ENCODE results near the gene ARHGEF4. TPM values are rescaled to one million over a fixed set of nuclear protein-coding genes. Genes with fewer than 3 reads are reported as not detected.

ARHGEF4 gene
- total RNA-seq, 2 donors from 2014 or later = 0.77 to 1.5 TPM

GRCh38 chr2:130918393-130918792, 81.7 kb downstream of the ARHGEF4 start:
- no peaks in the 10 kb centered on the region for H3K9me3 ChIP-seq (ENCODE audit: control insufficient read depth, low read length, poor library complexity, severe bottlenecking)
- no peak for ATAC-seq
- no peaks in the 10 kb centered on the region for H3K4me1 Mint-ChIP-seq
- DNase-seq = no peak
- H3K36me3 Mint-ChIP-seq (ENCODE audit: low read depth) = no peaks in the 10 kb centered on the region
- no peak overlapping the region for H3K27ac Mint-ChIP-seq
- no peak overlapping the region for H3K4me3 Mint-ChIP-seq
- peaks cover 25% of the 10 kb centered on the region for H3K27me3 Mint-ChIP-seq

- H3K9me3 ChIP-seq (ENCODE audit: control insufficient read depth, low read length, poor library complexity, severe bottlenecking) = no peaks in the 10 kb centered on the region
- Mint-ChIP-seq H3K36me3 (ENCODE audit: low read depth) (no peaks in the 10 kb centered on the region), H3K4me3 (no peak overlapping the region), H3K27ac (no peak overlapping the region), H3K27me3 (peaks cover 8% of the 10 kb centered on the region), H3K4me1 (no peaks in the 10 kb centered on the region)
- DNase-seq (peak; percentile 20 to 40 (median 22)), ATAC-seq (peak; percentile 57)
Observed at GRCh38 chr2:130920415-130921163, 83.9 kb downstream of the ARHGEF4 start.

- no peak overlapping the region for H3K27ac Mint-ChIP-seq
- no peak for DNase-seq
- H3K4me1 Mint-ChIP-seq = no peaks in the 10 kb centered on the region
- no peaks in the 10 kb centered on the region for H3K9me3 ChIP-seq (ENCODE audit: control insufficient read depth, low read length, poor library complexity, severe bottlenecking)
- no peaks in the 10 kb centered on the region for H3K36me3 Mint-ChIP-seq (ENCODE audit: low read depth)
- peaks cover 8% of the 10 kb centered on the region for H3K27me3 Mint-ChIP-seq
- no peak for ATAC-seq
- no peak overlapping the region for H3K4me3 Mint-ChIP-seq
Observed at GRCh38 chr2:130921164-130921476, 84.4 kb downstream of the ARHGEF4 start.

GRCh38 chr2:130922417-130922816, 85.7 kb downstream of the ARHGEF4 start:
- Mint-ChIP-seq H3K4me1 (no peaks in the 10 kb centered on the region), H3K27me3 (peaks cover 5% of the 10 kb centered on the region)
- no peak for ATAC-seq

GRCh38 chr2:130928385-130928784, 91.7 kb downstream of the ARHGEF4 start:
- Mint-ChIP-seq H3K4me1 (no peaks in the 10 kb centered on the region), H3K4me3 (no peak overlapping the region), H3K27ac (no peak overlapping the region), H3K27me3 (peaks cover 35% of the 10 kb centered on the region), H3K36me3 (ENCODE audit: low read depth) (no peaks in the 10 kb centered on the region)
- ATAC-seq = no peak
- H3K9me3 ChIP-seq (ENCODE audit: control insufficient read depth, low read length, poor library complexity, severe bottlenecking) = peaks cover 3% of the 10 kb centered on the region
- no peak for DNase-seq

More at GRCh38 chr2:130922417-130922816, 85.7 kb downstream of the ARHGEF4 start:
- no peak overlapping the region for H3K27ac Mint-ChIP-seq
- no peak overlapping the region for H3K4me3 Mint-ChIP-seq
- no peaks in the 10 kb centered on the region for H3K9me3 ChIP-seq (ENCODE audit: control insufficient read depth, low read length, poor library complexity, severe bottlenecking)
- no peak for DNase-seq
- H3K36me3 Mint-ChIP-seq (ENCODE audit: low read depth) = no peaks in the 10 kb centered on the region

GRCh38 chr2:130930740-130931659, 94.3 kb downstream of the ARHGEF4 start:
- H3K27ac Mint-ChIP-seq = no peak overlapping the region
- ATAC-seq (no peak), DNase-seq (no peak)
- peaks cover 3% of the 10 kb centered on the region for H3K9me3 ChIP-seq (ENCODE audit: control insufficient read depth, low read length, poor library complexity, severe bottlenecking)
- H3K36me3 Mint-ChIP-seq (ENCODE audit: low read depth) = no peaks in the 10 kb centered on the region
- H3K4me3 Mint-ChIP-seq = no peak overlapping the region
- no peaks in the 10 kb centered on the region for H3K4me1 Mint-ChIP-seq
- peaks cover 41% of the 10 kb centered on the region for H3K27me3 Mint-ChIP-seq

GRCh38 chr2:130933501-130933900, 96.8 kb downstream of the ARHGEF4 start:
- H3K9me3 ChIP-seq (ENCODE audit: control insufficient read depth, low read length, poor library complexity, severe bottlenecking) = no peaks in the 10 kb centered on the region

GRCh38 chr2:130936451-130936850, 99.7 kb downstream of the ARHGEF4 start:
- no peak overlapping the region for H3K4me3 Mint-ChIP-seq
- no peaks in the 10 kb centered on the region for H3K9me3 ChIP-seq (ENCODE audit: control insufficient read depth, low read length, poor library complexity, severe bottlenecking)
- no peaks in the 10 kb centered on the region for H3K4me1 Mint-ChIP-seq
- ATAC-seq (no peak), DNase-seq (no peak)
- H3K27me3 Mint-ChIP-seq = peaks cover 16% of the 10 kb centered on the region
- H3K36me3 Mint-ChIP-seq (ENCODE audit: low read depth) = no peaks in the 10 kb centered on the region
- no peak overlapping the region for H3K27ac Mint-ChIP-seq

More at GRCh38 chr2:130933501-130933900, 96.8 kb downstream of the ARHGEF4 start:
- H3K27ac Mint-ChIP-seq = no peak overlapping the region
- ATAC-seq (no peak), DNase-seq (no peak)
- H3K4me3 Mint-ChIP-seq = no peak overlapping the region
- peaks cover 36% of the 10 kb centered on the region for H3K27me3 Mint-ChIP-seq
- H3K4me1 Mint-ChIP-seq = no peaks in the 10 kb centered on the region
- H3K36me3 Mint-ChIP-seq (ENCODE audit: low read depth) = no peaks in the 10 kb centered on the region

- Mint-ChIP-seq H3K27ac (no peak overlapping the region), H3K4me1 (no peaks in the 10 kb centered on the region), H3K36me3 (ENCODE audit: low read depth) (peaks cover 5% of the 10 kb centered on the region), H3K4me3 (no peak overlapping the region), H3K27me3 (peaks cover 14% of the 10 kb centered on the region)
- ATAC-seq = no peak
- H3K9me3 ChIP-seq (ENCODE audit: control insufficient read depth, low read length, poor library complexity, severe bottlenecking) = peaks cover 8% of the 10 kb centered on the region
- no peak for DNase-seq
Observed at GRCh38 chr2:130947967-130948366, 111.3 kb downstream of the ARHGEF4 start.

GRCh38 chr2:130949954-130950353, 113.2 kb downstream of the ARHGEF4 start:
- Mint-ChIP-seq H3K4me3 (no peak overlapping the region), H3K4me1 (no peaks in the 10 kb centered on the region), H3K27me3 (peaks cover 14% of the 10 kb centered on the region), H3K27ac (no peak overlapping the region), H3K36me3 (ENCODE audit: low read depth) (peaks cover 5% of the 10 kb centered on the region)
- H3K9me3 ChIP-seq (ENCODE audit: control insufficient read depth, low read length, poor library complexity, severe bottlenecking) = no peaks in the 10 kb centered on the region
- DNase-seq (no peak), ATAC-seq (no peak)

- DNase-seq (no peak), ATAC-seq (no peak)
- no peaks in the 10 kb centered on the region for H3K9me3 ChIP-seq (ENCODE audit: control insufficient read depth, low read length, poor library complexity, severe bottlenecking)
- Mint-ChIP-seq H3K36me3 (ENCODE audit: low read depth) (peaks cover 5% of the 10 kb centered on the region), H3K27ac (no peak overlapping the region), H3K4me1 (no peaks in the 10 kb centered on the region), H3K4me3 (no peak overlapping the region), H3K27me3 (peaks cover 14% of the 10 kb centered on the region)
Observed at GRCh38 chr2:130951018-130951417, 114.3 kb downstream of the ARHGEF4 start.

GRCh38 chr2:130954873-130955272, 118.2 kb downstream of the ARHGEF4 start:
- Mint-ChIP-seq H3K4me1 (no peaks in the 10 kb centered on the region), H3K4me3 (no peak overlapping the region), H3K27me3 (peaks cover 22% of the 10 kb centered on the region), H3K36me3 (ENCODE audit: low read depth) (peaks cover 5% of the 10 kb centered on the region), H3K27ac (no peak overlapping the region)
- DNase-seq (no peak), ATAC-seq (no peak)
- no peaks in the 10 kb centered on the region for H3K9me3 ChIP-seq (ENCODE audit: control insufficient read depth, low read length, poor library complexity, severe bottlenecking)

GRCh38 chr2:130957915-130958314, 121.2 kb downstream of the ARHGEF4 start:
- Mint-ChIP-seq H3K4me1 (no peaks in the 10 kb centered on the region), H3K4me3 (no peak overlapping the region), H3K36me3 (ENCODE audit: low read depth) (peaks cover 5% of the 10 kb centered on the region), H3K27me3 (peaks cover 40% of the 10 kb centered on the region), H3K27ac (no peak overlapping the region)
- ATAC-seq (no peak), DNase-seq (no peak)
- no peaks in the 10 kb centered on the region for H3K9me3 ChIP-seq (ENCODE audit: control insufficient read depth, low read length, poor library complexity, severe bottlenecking)
